Activated CD4-positive, alpha-beta T cell treated with anti-CD3 and anti-CD28 coated beads, Interleukin-2, amount 50 U/mL, for 4 hours (primary cell): Measurements from ENCODE around the gene KPTN.
"Not testable (repeated sequence)": the region's sequence is repeated elsewhere in the genome, so short reads cannot be mapped to it uniquely, and the experiment has no call there.

Source experiments
- DNase-seq, 2 experiments: peaks; one replicate each; pipeline ENCODE4 v3.0.0-alpha.2; 2020

KPTN gene

GRCh38 chr19:47490847-47491246 is 6.8 kb upstream of the KPTN start:
- DNase-seq = no peak

DNA sequence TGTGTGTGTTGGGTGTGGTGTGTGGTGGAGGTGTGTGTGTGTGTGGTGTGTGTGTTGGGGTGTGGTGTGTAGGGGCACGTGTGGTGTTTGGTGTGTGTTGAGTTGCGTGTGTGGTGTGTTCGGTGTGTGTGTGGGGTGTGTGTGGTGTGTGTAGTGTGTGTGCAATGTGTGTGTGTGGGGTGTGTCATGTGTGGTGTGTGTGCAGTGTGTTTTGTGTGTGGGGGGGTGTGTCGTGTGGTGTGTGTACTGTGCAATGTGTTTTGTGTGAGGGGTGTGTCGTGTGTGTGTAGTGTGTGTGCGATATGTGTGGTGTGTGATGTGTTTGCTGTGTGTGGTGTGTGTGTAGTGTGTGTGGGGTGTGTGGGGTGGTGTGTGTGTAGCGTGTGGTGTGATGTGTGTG is 6.0 kb upstream of the KPTN start:
- DNase-seq = no peak

GRCh38 chr19:47489072-47489914 is 5.3 kb upstream of the KPTN start:
- DNase-seq = no peak

- no peak for DNase-seq
Measured at GRCh38 chr19:47487551-47488515, 3.8 kb upstream of the KPTN start.

GRCh38 chr19:47486900-47487299 is 2.9 kb upstream of the KPTN start:
- no peak for DNase-seq

GRCh38 chr19:47486220-47486619 is 2.2 kb upstream of the KPTN start:
- not testable (repeated sequence) for DNase-seq

DNA sequence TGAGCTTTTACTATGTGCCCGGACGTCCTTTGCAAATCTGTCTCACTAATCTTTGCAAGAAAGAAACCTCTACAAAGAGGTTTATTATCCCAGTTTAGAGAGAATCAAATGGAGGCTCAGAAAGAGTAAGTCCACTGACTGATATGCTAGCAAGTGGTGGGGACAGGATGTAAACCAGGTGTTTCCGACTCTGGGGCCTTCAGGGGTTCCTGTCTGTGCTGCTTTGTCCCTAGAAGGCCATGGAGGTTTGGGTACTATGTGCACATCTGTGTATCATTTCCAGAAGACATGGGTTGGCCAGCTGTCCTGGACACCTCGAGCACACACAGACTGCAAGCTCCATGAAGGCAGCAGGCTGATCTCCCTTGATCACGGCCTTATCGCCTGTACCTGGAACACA is 1.2 kb upstream of the KPTN start:
- DNase-seq = no peak

- DNase-seq = no peak
Measured at GRCh38 chr19:47483200-47483599, 819 bp downstream of the KPTN start.

GRCh38 chr19:47481460-47482052 is 2.5 kb downstream of the KPTN start:
- DNase-seq = no peak

GRCh38 chr19:47480658-47481057 is 3.4 kb downstream of the KPTN start:
- no peak for DNase-seq

GRCh38 chr19:47479701-47480503 is 4.1 kb downstream of the KPTN start:
- no peak for DNase-seq

GRCh38 chr19:47476438-47476972 is 7.5 kb downstream of the KPTN start:
- no peak for DNase-seq

GRCh38 chr19:47475465-47475864 is 8.6 kb downstream of the KPTN start:
- no peak for DNase-seq

- DNase-seq = no peak
Measured at GRCh38 chr19:47473336-47473735, 10.7 kb downstream of the KPTN start.

DNA sequence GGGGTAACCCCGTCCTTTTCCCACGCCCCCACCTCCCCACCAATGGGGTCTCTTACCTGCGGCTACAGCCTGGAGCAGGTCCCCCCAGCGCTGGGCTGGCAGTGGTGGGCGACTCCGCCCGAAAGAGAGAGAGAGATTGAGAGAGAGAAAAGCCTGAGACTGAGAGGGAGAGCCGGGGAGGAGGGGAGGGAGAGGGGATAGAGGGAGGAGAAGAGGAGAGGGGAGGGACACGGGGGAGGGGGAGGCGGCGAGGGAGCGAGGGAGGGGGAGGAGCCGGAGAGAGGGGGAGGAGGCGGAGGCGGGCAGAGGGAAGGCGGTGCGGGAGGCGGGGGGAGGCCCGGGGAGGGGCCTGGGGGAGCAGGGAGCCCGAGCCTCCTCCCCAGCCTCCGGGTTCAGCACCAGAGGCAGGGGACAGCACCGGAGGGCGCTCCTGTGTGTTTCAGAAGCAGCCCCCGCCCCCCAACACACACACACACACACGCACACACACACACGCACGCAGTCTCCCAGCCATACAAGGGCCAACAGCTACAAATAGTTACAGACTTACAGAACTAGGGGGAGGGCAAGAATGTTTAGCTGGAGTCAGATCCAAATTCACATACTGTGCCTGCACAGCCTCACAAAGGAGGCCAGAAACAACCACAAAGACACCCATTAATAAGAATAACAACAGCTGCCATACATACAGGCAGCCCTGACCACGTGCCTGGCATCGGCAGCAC is 12.1 kb downstream of the KPTN start, which contains the start of gene SLC8A2:
Gene SLC8A2 (minus strand): TSS at position 161 of the 725 bp plus-strand sequence. CDS start 5,490 bp downstream, outside the sequence.
- peak; percentile 44 to 58 for DNase-seq

DNA sequence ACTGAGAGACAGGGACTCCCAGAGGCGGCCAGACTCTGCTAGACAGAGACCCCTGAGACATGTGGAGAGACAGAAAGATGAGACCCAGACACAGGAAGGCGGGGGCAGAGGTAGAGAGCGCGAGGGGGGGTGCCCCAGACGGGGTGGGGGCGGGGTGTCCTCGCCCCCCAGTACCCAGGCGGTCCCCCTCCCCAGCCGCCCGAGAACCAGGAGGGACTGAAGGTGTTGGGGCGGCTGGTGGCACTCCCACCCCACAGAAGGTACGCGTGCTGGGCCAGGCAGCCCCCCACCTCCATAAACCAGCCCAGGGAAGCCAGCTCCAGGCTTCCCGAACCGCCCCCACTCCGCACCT is 12.7 kb downstream of the KPTN start:
- no peak for DNase-seq

- no peak for DNase-seq
Measured at GRCh38 chr19:47470447-47471195, 13.4 kb downstream of the KPTN start.

GRCh38 chr19:47469719-47470118 is 14.3 kb downstream of the KPTN start:
- DNase-seq = no peak

DNA sequence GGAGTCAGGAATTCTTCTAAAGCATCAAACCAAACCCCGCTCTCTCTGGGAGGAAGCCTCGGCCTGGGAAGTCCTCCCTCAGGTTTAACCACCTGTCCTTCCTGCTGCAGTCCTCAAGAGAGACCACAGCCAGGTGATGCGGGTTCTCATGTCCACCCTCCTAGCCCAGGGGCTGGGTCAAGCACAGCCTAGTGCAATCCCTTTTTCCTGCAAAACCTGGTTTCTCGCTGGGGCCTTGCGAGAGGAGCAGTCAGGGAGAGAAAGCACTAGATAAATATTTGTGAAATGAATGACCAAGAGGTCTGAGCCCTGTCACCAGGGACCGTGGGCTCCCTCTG is 14.7 kb downstream of the KPTN start:
- no peak for DNase-seq

DNA sequence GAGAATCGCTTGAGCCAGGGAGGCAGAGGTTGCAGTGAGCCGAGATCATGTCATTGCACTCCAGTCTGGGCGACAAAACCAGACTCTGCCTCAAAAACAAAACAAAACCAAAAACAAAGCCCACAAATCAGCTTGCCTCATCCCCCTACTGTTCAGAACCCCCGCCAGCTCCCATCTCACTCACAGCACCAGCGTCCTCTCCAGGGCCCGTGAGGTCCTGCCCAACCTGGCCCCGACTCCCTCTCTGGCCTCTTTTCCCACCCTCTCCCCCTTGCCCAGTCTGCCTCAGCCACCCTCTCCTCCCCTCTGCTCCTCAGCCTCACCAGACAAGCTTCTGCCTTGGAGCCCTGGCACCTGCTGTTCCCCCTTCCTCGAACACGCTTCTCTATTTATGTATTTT is 16.1 kb downstream of the KPTN start:
- no peak for DNase-seq

- no peak for DNase-seq
Measured at GRCh38 chr19:47465957-47466356, 18.1 kb downstream of the KPTN start.
